HepG2 (cell line): ENCODE data around the gene AGPAT3. TPM values are rescaled to one million over a fixed set of nuclear protein-coding genes. Genes with fewer than 3 reads are reported as not detected.

Source experiments
- AGO2 ChIP-seq: fragments of 200-400 bp; formaldehyde crosslinking; optimal IDR thresholded peaks from 2 replicates; pipeline ENCODE3; 2017; ENCODE audit warnings: mild to moderate bottlenecking, low read depth, low read length, moderate library complexity
- ARID2 ChIP-seq: sonication (generic); formaldehyde crosslinking; IDR thresholded peaks from 2 replicates; pipeline ENCODE4 v1.8.1; 2022; ENCODE audit warnings: mild to moderate bottlenecking, missing genetic modification reagents, borderline replicate concordance
- CHCHD3 ChIP-seq: sonication (generic); formaldehyde crosslinking; IDR thresholded peaks from 2 replicates; pipeline ENCODE4 v1.8.0; 2022; ENCODE audit warnings: mild to moderate bottlenecking, missing genetic modification reagents, moderate library complexity
- FOXA3 ChIP-seq: IDR thresholded peaks from 2 replicates; pipeline ENCODE4 v1.6.1; 2016; ENCODE audit warnings: missing genetic modification reagents, missing compliant biosample characterization
- FOXJ3 ChIP-seq: sonication (generic); formaldehyde crosslinking; IDR thresholded peaks from 2 replicates; pipeline ENCODE4 v1.4.0; 2020; ENCODE audit warnings: missing genetic modification reagents, mild to moderate bottlenecking, borderline replicate concordance
- GTF3A ChIP-seq: sonication (generic); formaldehyde crosslinking; conservative IDR thresholded peaks from 2 replicates; pipeline ENCODE4 v1.4.0; 2020; ENCODE audit warnings: mild to moderate bottlenecking, missing genetic modification reagents
- NKX3-1 ChIP-seq: sonication (generic); formaldehyde crosslinking; IDR thresholded peaks from 2 replicates; pipeline ENCODE4 v1.5.0; 2020; ENCODE audit warnings: missing genetic modification reagents
- NR1H2 ChIP-seq: sonication (generic); formaldehyde crosslinking; IDR thresholded peaks from 2 replicates; pipeline ENCODE4 v1.8.1; 2022; ENCODE audit warnings: low read depth, missing genetic modification reagents, borderline replicate concordance
- RBM22 ChIP-seq: fragments of 200-400 bp; formaldehyde crosslinking; optimal IDR thresholded peaks from 2 replicates; pipeline ENCODE3; 2017; ENCODE audit warnings: mild to moderate bottlenecking, low read length, moderate library complexity
- RXRA ChIP-seq: sonication (generic); formaldehyde crosslinking; IDR thresholded peaks from 2 replicates; pipeline ENCODE4 v1.5.1; 2020; ENCODE audit warnings: missing genetic modification reagents
- TCF7L2 ChIP-seq: IDR thresholded peaks from 2 replicates; pipeline ENCODE4 v1.6.1; 2011; ENCODE audit warnings: mild to moderate bottlenecking, low read depth, low read length, moderate library complexity
- ZFP41 ChIP-seq: sonication (generic); formaldehyde crosslinking; IDR thresholded peaks from 2 replicates; pipeline ENCODE4 v1.4.0; 2020; ENCODE audit warnings: mild to moderate bottlenecking, missing genetic modification reagents, borderline replicate concordance
- ZIK1 ChIP-seq: sonication (generic); formaldehyde crosslinking; IDR thresholded peaks from 2 replicates; pipeline ENCODE4 v1.5.0; 2020; ENCODE audit warnings: mild to moderate bottlenecking, low read depth, missing genetic modification reagents, borderline replicate concordance
- ZNF720 ChIP-seq: sonication (generic); formaldehyde crosslinking; IDR thresholded peaks from 2 replicates; pipeline ENCODE4 v1.4.0; 2020; ENCODE audit warnings: missing genetic modification reagents
- ZNF790 ChIP-seq: sonication (generic); formaldehyde crosslinking; IDR thresholded peaks from 2 replicates; pipeline ENCODE4 v1.8.0; 2022; ENCODE audit warnings: missing genetic modification reagents, mild to moderate bottlenecking, borderline replicate concordance
- polyA plus RNA-seq, 8 experiments: library from polyadenylated mRNA; depleted of rRNA in 3 of 8; stranded (reverse) in 7 of 8; unstranded in 1 of 8; fragments of >200 nt; fragmentation: Illumina TruSeq in 4 of 8; extraction: Trizol in 4 of 8; gene quantifications; 2 replicates each; pipeline versions ENCODE4 v1.2.1 to v1.2.3, GENCODE V29; 2011 to 2016; ENCODE audit warnings: low read depth in 4 of 8, missing spikeins in 1 of 8, mixed read lengths in 1 of 8; ENCODE audit not compliant: insufficient read depth in 1 of 8
- total RNA-seq, 5 experiments: library from RNA; depleted of rRNA; stranded (reverse); fragments of >200 nt; fragmentation: Illumina TruSeq; extraction: Trizol; gene quantifications; 2 replicates each; pipeline ENCODE4 v1.2.3, GENCODE V29; 2016; ENCODE audit warnings: low read depth in 1 of 5
- TF ChIP-seq, protein P1 (sequence below): IDR thresholded peaks from 2 replicates; pipeline ENCODE4 v1.6.1; 2016; ENCODE audit warnings: control low read depth
- TF ChIP-seq, protein P2 (sequence below): sonication (generic); formaldehyde crosslinking; IDR thresholded peaks from 2 replicates; pipeline ENCODE4 v1.5.1; 2020; ENCODE audit warnings: missing genetic modification reagents, mild to moderate bottlenecking, borderline replicate concordance
- TF ChIP-seq, protein P3 (sequence below): sonication (generic); formaldehyde crosslinking; conservative IDR thresholded peaks from 2 replicates; pipeline ENCODE4 v1.4.0; 2020; ENCODE audit warnings: missing genetic modification reagents
- TF ChIP-seq, protein P4 (sequence below): sonication (generic); formaldehyde crosslinking; IDR thresholded peaks from 2 replicates; pipeline ENCODE4 v1.4.0; 2020; ENCODE audit warnings: mild to moderate bottlenecking, missing genetic modification reagents

AGPAT3 gene
- total and polyA plus RNA-seq, 2 of the 13 experiments (the other 11 are each of a cell fraction or from before 2014, with no cell fraction given), result 32.2 to 54.4 TPM

DNA sequence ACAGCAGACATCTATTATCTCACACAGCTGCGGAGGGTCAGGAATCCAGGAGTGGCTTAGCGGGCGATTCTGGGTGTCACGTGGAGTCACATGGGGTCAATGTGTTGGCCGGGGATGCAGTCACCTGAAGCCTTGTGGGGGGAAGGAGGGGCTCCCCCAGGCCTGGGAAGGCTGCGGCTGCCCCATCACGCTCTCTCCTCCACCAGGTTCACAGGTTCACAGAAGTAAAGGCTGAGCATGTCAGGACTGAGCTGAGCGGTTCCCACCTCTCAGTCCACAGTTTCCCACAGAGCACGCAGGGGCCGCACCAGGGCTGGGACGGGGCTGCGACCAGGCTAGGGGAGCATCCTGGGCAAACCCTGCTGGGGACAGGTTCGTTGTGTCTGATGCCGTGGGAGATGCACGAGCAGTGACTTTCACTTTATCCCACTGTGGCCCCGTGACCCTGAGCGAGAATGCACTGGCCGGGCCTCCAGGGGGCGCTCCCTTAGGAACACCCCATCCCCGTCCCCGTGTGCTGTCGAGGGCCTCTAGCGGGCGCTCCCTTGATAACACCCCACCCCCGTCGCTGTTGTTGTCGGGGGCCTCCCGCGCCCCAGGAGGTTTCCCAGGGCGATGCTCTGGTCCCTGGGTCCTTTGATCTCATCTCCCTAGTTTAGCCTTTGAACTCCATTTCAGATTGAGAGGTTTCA, 73.9 kb downstream of the AGPAT3 start (continued):
- TF ChIP-seq FOXJ3 (CRISPR knock-in tag), result peak; percentile 35
- TF ChIP-seq AGO2, result no peak
- TF ChIP-seq, protein P1, sequence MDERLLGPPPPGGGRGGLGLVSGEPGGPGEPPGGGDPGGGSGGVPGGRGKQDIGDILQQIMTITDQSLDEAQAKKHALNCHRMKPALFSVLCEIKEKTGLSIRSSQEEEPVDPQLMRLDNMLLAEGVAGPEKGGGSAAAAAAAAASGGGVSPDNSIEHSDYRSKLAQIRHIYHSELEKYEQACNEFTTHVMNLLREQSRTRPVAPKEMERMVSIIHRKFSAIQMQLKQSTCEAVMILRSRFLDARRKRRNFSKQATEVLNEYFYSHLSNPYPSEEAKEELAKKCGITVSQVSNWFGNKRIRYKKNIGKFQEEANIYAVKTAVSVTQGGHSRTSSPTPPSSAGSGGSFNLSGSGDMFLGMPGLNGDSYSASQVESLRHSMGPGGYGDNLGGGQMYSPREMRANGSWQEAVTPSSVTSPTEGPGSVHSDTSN, result no peak
- no peak; the same call in 1 of the 2 replicates for TF ChIP-seq FOXA3 (CRISPR knock-in tag)
- TF ChIP-seq TCF7L2, result 0 out of 2 replicates have a peak, but pooled peaks have one; percentile 31
- TF ChIP-seq RBM22, result no peak
- TF ChIP-seq ZFP41 (CRISPR knock-in tag), result no peak
- no peak for TF ChIP-seq ARID2 (CRISPR knock-in tag)
- TF ChIP-seq ZNF790 (CRISPR knock-in tag), result no peak
- TF ChIP-seq CHCHD3, result no peak
- TF ChIP-seq ZIK1, result no peak
- TF ChIP-seq, protein P2, sequence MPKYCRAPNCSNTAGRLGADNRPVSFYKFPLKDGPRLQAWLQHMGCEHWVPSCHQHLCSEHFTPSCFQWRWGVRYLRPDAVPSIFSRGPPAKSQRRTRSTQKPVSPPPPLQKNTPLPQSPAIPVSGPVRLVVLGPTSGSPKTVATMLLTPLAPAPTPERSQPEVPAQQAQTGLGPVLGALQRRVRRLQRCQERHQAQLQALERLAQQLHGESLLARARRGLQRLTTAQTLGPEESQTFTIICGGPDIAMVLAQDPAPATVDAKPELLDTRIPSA (CRISPR knock-in tag), result no peak
- TF ChIP-seq, protein P3, sequence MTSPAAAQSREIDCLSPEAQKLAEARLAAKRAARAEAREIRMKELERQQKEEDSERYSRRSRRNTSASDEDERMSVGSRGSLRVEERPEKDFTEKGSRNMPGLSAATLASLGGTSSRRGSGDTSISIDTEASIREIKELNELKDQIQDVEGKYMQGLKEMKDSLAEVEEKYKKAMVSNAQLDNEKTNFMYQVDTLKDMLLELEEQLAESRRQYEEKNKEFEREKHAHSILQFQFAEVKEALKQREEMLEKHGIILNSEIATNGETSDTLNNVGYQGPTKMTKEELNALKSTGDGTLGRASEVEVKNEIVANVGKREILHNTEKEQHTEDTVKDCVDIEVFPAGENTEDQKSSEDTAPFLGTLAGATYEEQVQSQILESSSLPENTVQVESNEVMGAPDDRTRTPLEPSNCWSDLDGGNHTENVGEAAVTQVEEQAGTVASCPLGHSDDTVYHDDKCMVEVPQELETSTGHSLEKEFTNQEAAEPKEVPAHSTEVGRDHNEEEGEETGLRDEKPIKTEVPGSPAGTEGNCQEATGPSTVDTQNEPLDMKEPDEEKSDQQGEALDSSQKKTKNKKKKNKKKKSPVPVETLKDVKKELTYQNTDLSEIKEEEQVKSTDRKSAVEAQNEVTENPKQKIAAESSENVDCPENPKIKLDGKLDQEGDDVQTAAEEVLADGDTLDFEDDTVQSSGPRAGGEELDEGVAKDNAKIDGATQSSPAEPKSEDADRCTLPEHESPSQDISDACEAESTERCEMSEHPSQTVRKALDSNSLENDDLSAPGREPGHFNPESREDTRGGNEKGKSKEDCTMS (CRISPR knock-in tag), result no peak
- TF ChIP-seq, protein P4, sequence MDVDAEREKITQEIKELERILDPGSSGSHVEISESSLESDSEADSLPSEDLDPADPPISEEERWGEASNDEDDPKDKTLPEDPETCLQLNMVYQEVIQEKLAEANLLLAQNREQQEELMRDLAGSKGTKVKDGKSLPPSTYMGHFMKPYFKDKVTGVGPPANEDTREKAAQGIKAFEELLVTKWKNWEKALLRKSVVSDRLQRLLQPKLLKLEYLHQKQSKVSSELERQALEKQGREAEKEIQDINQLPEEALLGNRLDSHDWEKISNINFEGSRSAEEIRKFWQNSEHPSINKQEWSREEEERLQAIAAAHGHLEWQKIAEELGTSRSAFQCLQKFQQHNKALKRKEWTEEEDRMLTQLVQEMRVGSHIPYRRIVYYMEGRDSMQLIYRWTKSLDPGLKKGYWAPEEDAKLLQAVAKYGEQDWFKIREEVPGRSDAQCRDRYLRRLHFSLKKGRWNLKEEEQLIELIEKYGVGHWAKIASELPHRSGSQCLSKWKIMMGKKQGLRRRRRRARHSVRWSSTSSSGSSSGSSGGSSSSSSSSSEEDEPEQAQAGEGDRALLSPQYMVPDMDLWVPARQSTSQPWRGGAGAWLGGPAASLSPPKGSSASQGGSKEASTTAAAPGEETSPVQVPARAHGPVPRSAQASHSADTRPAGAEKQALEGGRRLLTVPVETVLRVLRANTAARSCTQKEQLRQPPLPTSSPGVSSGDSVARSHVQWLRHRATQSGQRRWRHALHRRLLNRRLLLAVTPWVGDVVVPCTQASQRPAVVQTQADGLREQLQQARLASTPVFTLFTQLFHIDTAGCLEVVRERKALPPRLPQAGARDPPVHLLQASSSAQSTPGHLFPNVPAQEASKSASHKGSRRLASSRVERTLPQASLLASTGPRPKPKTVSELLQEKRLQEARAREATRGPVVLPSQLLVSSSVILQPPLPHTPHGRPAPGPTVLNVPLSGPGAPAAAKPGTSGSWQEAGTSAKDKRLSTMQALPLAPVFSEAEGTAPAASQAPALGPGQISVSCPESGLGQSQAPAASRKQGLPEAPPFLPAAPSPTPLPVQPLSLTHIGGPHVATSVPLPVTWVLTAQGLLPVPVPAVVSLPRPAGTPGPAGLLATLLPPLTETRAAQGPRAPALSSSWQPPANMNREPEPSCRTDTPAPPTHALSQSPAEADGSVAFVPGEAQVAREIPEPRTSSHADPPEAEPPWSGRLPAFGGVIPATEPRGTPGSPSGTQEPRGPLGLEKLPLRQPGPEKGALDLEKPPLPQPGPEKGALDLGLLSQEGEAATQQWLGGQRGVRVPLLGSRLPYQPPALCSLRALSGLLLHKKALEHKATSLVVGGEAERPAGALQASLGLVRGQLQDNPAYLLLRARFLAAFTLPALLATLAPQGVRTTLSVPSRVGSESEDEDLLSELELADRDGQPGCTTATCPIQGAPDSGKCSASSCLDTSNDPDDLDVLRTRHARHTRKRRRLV (CRISPR knock-in tag), result no peak
- no peak for TF ChIP-seq NR1H2
- TF ChIP-seq GTF3A (CRISPR knock-in tag), result no peak
- peak; percentile 78 for TF ChIP-seq RXRA (CRISPR knock-in tag)
- no peak for TF ChIP-seq NKX3-1 (CRISPR knock-in tag)
- no peak for TF ChIP-seq ZNF720 (CRISPR knock-in tag)
